GM20000 (cell line): Measurements from ENCODE around the gene XXYLT1.

Source experiments
- DNase-seq: peaks from one replicate; pipeline ENCODE4 v3.0.0; 2012; ENCODE audit warnings: low spot score
- CTCF ChIP-seq: IDR thresholded peaks from 2 replicates; pipeline ENCODE4 v1.5.1; 2012; ENCODE audit warnings: mild to moderate bottlenecking, control low read depth; ENCODE audit errors: extremely low read depth, missing control alignments

Gene XXYLT1

GRCh38 chr3:195034101-195034500 is 236.9 kb downstream of the XXYLT1 start:
- no peak for TF ChIP-seq CTCF
- no peak for DNase-seq

GRCh38 chr3:195033531-195034091 is 237.3 kb downstream of the XXYLT1 start:
- no peak for TF ChIP-seq CTCF
- no peak for DNase-seq

- TF ChIP-seq CTCF: no peak
- DNase-seq: no peak
Observed at GRCh38 chr3:195032955-195033354, 238.0 kb downstream of the XXYLT1 start.

- DNase-seq: no peak
Observed at GRCh38 chr3:195032106-195032759, 238.7 kb downstream of the XXYLT1 start.

GRCh38 chr3:195031574-195032003 is 239.4 kb downstream of the XXYLT1 start:
- no peak for DNase-seq
- TF ChIP-seq CTCF: no peak

More at GRCh38 chr3:195032106-195032759, 238.7 kb downstream of the XXYLT1 start:
- TF ChIP-seq CTCF: no peak

GRCh38 chr3:195030791-195031321 is 240.1 kb downstream of the XXYLT1 start:
- DNase-seq: no peak
- no peak for TF ChIP-seq CTCF

- no peak for DNase-seq
- no peak for TF ChIP-seq CTCF
Observed at GRCh38 chr3:195028877-195029606, 241.9 kb downstream of the XXYLT1 start.
